Natural killer cell treated with Interleukin-12 subunit alpha and Interleukin-12 subunit beta and Interleukin-15 and Interleukin-18, amount 100 ng/mL, for 72 hours (primary cell): ENCODE data around the gene STK35. TPM values are rescaled to one million over a fixed set of nuclear protein-coding genes. Genes with fewer than 3 reads are reported as not detected.

Experiments used
- ATAC-seq, 2 donors: fragments of 150-1000 bp; cut with Tn5 transposase in 1 of 2; sonication (Bioruptor Pico), chemical (Tn5 transposase) in 1 of 2; 2 replicates each; pipeline ENCODE4 v1.10.0; 2021
- DNase-seq: peaks from one replicate; pipeline ENCODE4 v3.0.0; 2022; ENCODE audit warnings: low spot score
- H3K27ac Mint-ChIP-seq, 2 donors: 1 replicate in 1 of 2; 2 replicates in 1 of 2; pipeline ENCODE4 v1.8.0; 2022; ENCODE audit warnings: mixed read lengths in 2 of 2, mild to moderate bottlenecking in 1 of 2, moderate library complexity in 1 of 2
- H3K27me3 Mint-ChIP-seq, 2 donors: 1 replicate in 1 of 2; 2 replicates in 1 of 2; pipeline ENCODE4 v1.8.0; 2022; ENCODE audit warnings: mixed read lengths in 2 of 2
- H3K36me3 Mint-ChIP-seq: one replicate; pipeline ENCODE4 v1.8.0; 2022; ENCODE audit warnings: mixed read lengths
- H3K4me1 Mint-ChIP-seq, 2 donors: 1 replicate in 1 of 2; 2 replicates in 1 of 2; pipeline ENCODE4 v1.8.0; 2022; ENCODE audit warnings: low read depth in 2 of 2, mixed read lengths in 2 of 2, mild to moderate bottlenecking in 1 of 2
- H3K4me3 Mint-ChIP-seq: one replicate; pipeline ENCODE4 v1.8.0; 2022; ENCODE audit warnings: mixed read lengths
- H3K9me3 Mint-ChIP-seq: 2 replicates; pipeline ENCODE4 v1.8.0; 2022; ENCODE audit warnings: mixed read lengths
- total RNA-seq, 2 donors: library from RNA; stranded (reverse); gene quantifications; one replicate each; pipeline ENCODE4 v1.2.3, GENCODE V29; 2022

The STK35 gene
- total RNA-seq, 2 donors from 2014 or later, result 21.4 to 30.5 TPM

- Mint-ChIP-seq H3K4me1 (no peaks in the 10 kb centered on the region), H3K27ac (no peak overlapping the region), H3K36me3 (no peaks in the 10 kb centered on the region)
Measured at GRCh38 chr20:2089447-2089846, 12.2 kb upstream of the STK35 start.

GRCh38 chr20:2093159-2093781 lies 8.4 kb upstream of the STK35 start:
- ATAC-seq (no peak), DNase-seq (no peak)
- Mint-ChIP-seq H3K4me1 (no peaks in the 10 kb centered on the region), H3K36me3 (no peaks in the 10 kb centered on the region), H3K4me3 (no peak overlapping the region), H3K27ac (no peak overlapping the region), H3K9me3 (no peaks in the 10 kb centered on the region), H3K27me3 (peaks cover 19 to 54% of the 10 kb centered on the region in 2 donors)

More at GRCh38 chr20:2089447-2089846, 12.2 kb upstream of the STK35 start:
- H3K9me3 Mint-ChIP-seq, result no peaks in the 10 kb centered on the region
- ATAC-seq (no peak), DNase-seq (no peak)
- H3K27me3 Mint-ChIP-seq, result peaks cover 20 to 63% of the 10 kb centered on the region in 2 donors
- H3K4me3 Mint-ChIP-seq, result no peak overlapping the region

- no peak for DNase-seq
- Mint-ChIP-seq H3K27ac (no peak overlapping the region), H3K9me3 (no peaks in the 10 kb centered on the region), H3K36me3 (no peaks in the 10 kb centered on the region), H3K4me3 (no peak overlapping the region), H3K4me1 (no peaks in the 10 kb centered on the region), H3K27me3 (peaks cover 16 to 47% of the 10 kb centered on the region in 2 donors)
- ATAC-seq, result no peak
Measured at GRCh38 chr20:2093883-2094282, 7.7 kb upstream of the STK35 start.

- peak overlapping the region; percentile 89 for H3K4me3 Mint-ChIP-seq
Measured at GRCh38 chr20:2101865-2102584, 398 bp downstream of the STK35 start.

GRCh38 chr20:2102585-2103460 lies 1.2 kb downstream of the STK35 start:
- Mint-ChIP-seq H3K9me3 (no peaks in the 10 kb centered on the region), H3K4me3 (peak overlapping the region; percentile 89), H3K4me1 (peaks cover 38 to 49% of the 10 kb centered on the region in 2 donors), H3K27ac (peak overlapping the region; percentile 98 to 99), H3K27me3 (no peaks in the 10 kb centered on the region), H3K36me3 (no peaks in the 10 kb centered on the region)
- DNase-seq (peak; percentile 86), ATAC-seq (peak; percentile 86 to 90)

More at GRCh38 chr20:2101865-2102584, 398 bp downstream of the STK35 start:
- DNase-seq (peak; percentile 92), ATAC-seq (peak; percentile 88 to 90)
- H3K4me1 Mint-ChIP-seq, result peaks cover 32 to 45% of the 10 kb centered on the region in 2 donors
- H3K36me3 Mint-ChIP-seq, result no peaks in the 10 kb centered on the region
- no peaks in the 10 kb centered on the region for H3K27me3 Mint-ChIP-seq
- no peaks in the 10 kb centered on the region for H3K9me3 Mint-ChIP-seq
- peak overlapping the region; percentile 98 to 99 for H3K27ac Mint-ChIP-seq

- ATAC-seq (no peak), DNase-seq (no peak)
- Mint-ChIP-seq H3K27ac (peak overlapping the region; percentile 89 to 98), H3K27me3 (no peaks in the 10 kb centered on the region), H3K36me3 (no peaks in the 10 kb centered on the region), H3K4me1 (peaks cover 42 to 53% of the 10 kb centered on the region in 2 donors), H3K4me3 (peak overlapping the region; percentile 89), H3K9me3 (no peaks in the 10 kb centered on the region)
Measured at GRCh38 chr20:2103461-2104153, 2.0 kb downstream of the STK35 start.

- DNase-seq, result no peak
- no peak for ATAC-seq
- H3K4me3 Mint-ChIP-seq, result peak overlapping the region; percentile 89
- no peaks in the 10 kb centered on the region for H3K36me3 Mint-ChIP-seq
- H3K4me1 Mint-ChIP-seq, result peaks cover 48 to 59% of the 10 kb centered on the region in 2 donors
- peak overlapping the region; percentile 89 to 98 for H3K27ac Mint-ChIP-seq
- no peaks in the 10 kb centered on the region for H3K27me3 Mint-ChIP-seq
- H3K9me3 Mint-ChIP-seq, result no peaks in the 10 kb centered on the region
Measured at GRCh38 chr20:2104236-2104635, 2.6 kb downstream of the STK35 start.

- H3K4me1 Mint-ChIP-seq, result peaks cover 64 to 71% of the 10 kb centered on the region in 2 donors
- ATAC-seq (no peak), DNase-seq (no peak)
- no peak overlapping the region for H3K27ac Mint-ChIP-seq
- H3K4me3 Mint-ChIP-seq, result no peak overlapping the region
- H3K9me3 Mint-ChIP-seq, result no peaks in the 10 kb centered on the region
- no peaks in the 10 kb centered on the region for H3K36me3 Mint-ChIP-seq
- H3K27me3 Mint-ChIP-seq, result no peaks in the 10 kb centered on the region
Measured at GRCh38 chr20:2108498-2108897, 6.9 kb downstream of the STK35 start.

- Mint-ChIP-seq H3K9me3 (no peaks in the 10 kb centered on the region), H3K36me3 (no peaks in the 10 kb centered on the region), H3K4me1 (peaks cover 65 to 71% of the 10 kb centered on the region in 2 donors), H3K27me3 (no peaks in the 10 kb centered on the region), H3K27ac (no peak overlapping the region), H3K4me3 (no peak overlapping the region)
- DNase-seq (no peak), ATAC-seq (no peak)
Measured at GRCh38 chr20:2108987-2109386, 7.4 kb downstream of the STK35 start.

- DNase-seq, result no peak
- ATAC-seq, result no peak
- Mint-ChIP-seq H3K4me1 (peaks cover 62 to 68% of the 10 kb centered on the region in 2 donors), H3K27ac (no peak overlapping the region), H3K27me3 (no peaks in the 10 kb centered on the region), H3K36me3 (no peaks in the 10 kb centered on the region), H3K4me3 (no peak overlapping the region), H3K9me3 (no peaks in the 10 kb centered on the region)
Measured at GRCh38 chr20:2109425-2110210, 8.0 kb downstream of the STK35 start.

GRCh38 chr20:2112910-2113309 lies 11.3 kb downstream of the STK35 start:
- Mint-ChIP-seq H3K27me3 (no peaks in the 10 kb centered on the region), H3K27ac (no peak overlapping the region), H3K9me3 (no peaks in the 10 kb centered on the region), H3K4me1 (peaks cover 49 to 59% of the 10 kb centered on the region in 2 donors), H3K4me3 (no peak overlapping the region), H3K36me3 (peaks cover 3% of the 10 kb centered on the region)
- DNase-seq, result no peak
- ATAC-seq, result no peak

GRCh38 chr20:2114127-2114959 lies 12.7 kb downstream of the STK35 start:
- H3K36me3 Mint-ChIP-seq, result peaks cover 13% of the 10 kb centered on the region
- H3K27me3 Mint-ChIP-seq, result no peaks in the 10 kb centered on the region
- ATAC-seq (no peak), DNase-seq (no peak)
- no peaks in the 10 kb centered on the region for H3K9me3 Mint-ChIP-seq
- H3K4me3 Mint-ChIP-seq, result no peak overlapping the region
- peaks cover 46 to 58% of the 10 kb centered on the region in 2 donors for H3K4me1 Mint-ChIP-seq
- H3K27ac Mint-ChIP-seq, result no peak overlapping the region
